ENCODE measurements around the gene EFNA1.

The EFNA1 gene

GRCh38 chr1:155169541-155169940 lies 41.9 kb downstream of the EFNA1 start (continued):
- no peak for TF ChIP-seq ZNF658 (tag by site-specific recombination; IDR thresholded peaks at IDR 0.05)
- TF ChIP-seq ZNF596 (tag by site-specific recombination; IDR thresholded peaks at IDR 0.05) = no peak
- no peak for TF ChIP-seq TCF7L2 (IDR thresholded peaks at IDR 0.05; ENCODE audit: borderline replicate concordance, low read depth, low read length)
- no peak for TF ChIP-seq ZNF521 (tag by site-specific recombination; IDR thresholded peaks at IDR 0.05)
- TF ChIP-seq ZNF561 (tag by site-specific recombination; IDR thresholded peaks at IDR 0.05; ENCODE audit: borderline replicate concordance) = no peak
- no peak for TF ChIP-seq ZNF366 (tag by site-specific recombination; conservative IDR thresholded peaks at IDR 0.05)

GRCh38 chr1:155170101-155170785 lies 42.6 kb downstream of the EFNA1 start:
- POLR2A ChIA-PET = interaction anchor here (1.7 kb wide), 1 partner anchor 24 kb away, joined by 3 read pairs; no protein-coding TSS in a partner anchor
- Histone ChIP-seq H3K9me3 (ENCODE audit: control insufficient read depth, insufficient read depth, low read depth, low read length) (no peaks in the 10 kb centered on the region), H3K4me3 (ENCODE audit: low read depth, low read length) (no peak overlapping the region), H3K36me3 (ENCODE audit: control insufficient read depth in 2 of 2, insufficient read depth in 1 of 2, low read length in 2 of 2) (peaks cover 5 to 31% of the 10 kb centered on the region in 2 experiments; a peak in 2 of 3 replicates), H3K27ac (ENCODE audit: extremely low read depth, low read depth, low read length) (no peak overlapping the region), H3K4me1 (ENCODE audit: control insufficient read depth, insufficient read depth, low read length) (no peaks in the 10 kb centered on the region; the same call in 1 of the 2 replicates)
- CTCF ChIA-PET = interaction anchor here (0.6 to 12.2 kb wide), 13 partner anchors 23 to 1506 kb away, joined by 3 to 439 read pairs (median 4); partner anchors contain the start of gene DPM3
- TF ChIP-seq ZBTB8A (tag by site-specific recombination; IDR thresholded peaks at IDR 0.05) (no peak), ZNF121 (tag by site-specific recombination; IDR thresholded peaks at IDR 0.05) (peak; percentile 64), ZNF248 (tag by site-specific recombination; IDR thresholded peaks at IDR 0.05) (no peak), ZNF362 (tag by site-specific recombination; IDR thresholded peaks at IDR 0.05) (peak; percentile 60; the same call in 1 of the 2 replicates), REPIN1 (tag by site-specific recombination; IDR thresholded peaks at IDR 0.05; ENCODE audit: low read depth) (no peak)

GRCh38 chr1:155170806-155171205 lies 43.1 kb downstream of the EFNA1 start:
- POLR2A ChIA-PET = interaction anchor here (1.7 kb wide), 1 partner anchor 23 kb away, joined by 3 read pairs; no protein-coding TSS in a partner anchor
- CTCF ChIA-PET = interaction anchor here (0.6 to 12.2 kb wide), 8 partner anchors 22 to 1506 kb away, joined by 3 to 439 read pairs (median 4); partner anchors contain the start of gene DPM3
- Histone ChIP-seq H3K36me3 (ENCODE audit: control insufficient read depth in 2 of 2, insufficient read depth in 1 of 2, low read length in 2 of 2) (peaks cover 5 to 31% of the 10 kb centered on the region in 2 experiments; a peak in 2 of 3 replicates), H3K9me3 (ENCODE audit: control insufficient read depth, insufficient read depth, low read depth, low read length) (no peaks in the 10 kb centered on the region), H3K4me1 (ENCODE audit: control insufficient read depth, insufficient read depth, low read length) (no peaks in the 10 kb centered on the region; the same call in 1 of the 2 replicates), H3K27ac (ENCODE audit: extremely low read depth, low read depth, low read length) (no peak overlapping the region), H3K4me3 (ENCODE audit: low read depth, low read length) (no peak overlapping the region)
- TF ChIP-seq ZNF473 (tag by site-specific recombination; IDR thresholded peaks at IDR 0.05) = no peak
- no peak for TF ChIP-seq ZNF791 (tag by site-specific recombination; IDR thresholded peaks at IDR 0.05)
- no peak for TF ChIP-seq ZNF76 (tag by site-specific recombination; IDR thresholded peaks at IDR 0.05; ENCODE audit: borderline replicate concordance, low read depth)
- no peak for TF ChIP-seq ZNF416 (tag by site-specific recombination; IDR thresholded peaks at IDR 0.05)
- TF ChIP-seq ZSCAN18 (tag by site-specific recombination; IDR thresholded peaks at IDR 0.05) = no peak
- TF ChIP-seq ZNF133 (tag by site-specific recombination; IDR thresholded peaks at IDR 0.05) = no peak
- TF ChIP-seq ZNF239 (tag by site-specific recombination; IDR thresholded peaks at IDR 0.05) = no peak
- no peak for TF ChIP-seq ZBTB11 (tag by site-specific recombination; conservative IDR thresholded peaks at IDR 0.05; ENCODE audit: low read depth)
- no peak for TF ChIP-seq HIC1 (tag by site-specific recombination; IDR thresholded peaks at IDR 0.05)
- no peak for TF ChIP-seq OSR2 (tag by site-specific recombination; IDR thresholded peaks at IDR 0.05)
- no peak for TF ChIP-seq ZNF354C (tag by site-specific recombination; IDR thresholded peaks at IDR 0.05; ENCODE audit: borderline replicate concordance, low read depth)
- TF ChIP-seq BCL6B (tag by site-specific recombination; IDR thresholded peaks at IDR 0.05) = no peak

Data from HEK293 (cell line).